ENCODE data around the gene TXNDC11.

Gene TXNDC11

GRCh38 chr16:11742536-11743307 lies at the start of gene TXNDC11:
TSS of gene TXNDC11 (minus strand) at chr16:11742857. CDS start at chr16:11742730, 127 bp downstream.
- TF ChIP-seq GATA3 (IDR thresholded peaks at IDR 0.05; ENCODE audit: low read depth, low read length) = no peak

GRCh38 chr16:11791144-11791828 lies 48.6 kb upstream of the TXNDC11 start:
- TF ChIP-seq GATA3 (IDR thresholded peaks at IDR 0.05; ENCODE audit: low read depth, low read length) (no peak), GATA2 (IDR thresholded peaks at IDR 0.05; ENCODE audit: low read depth, low read length) (no peak)

GRCh38 chr16:11788914-11789313 lies 46.3 kb upstream of the TXNDC11 start:
- TF ChIP-seq GATA3 (IDR thresholded peaks at IDR 0.05; ENCODE audit: low read depth, low read length) (no peak), GATA2 (IDR thresholded peaks at IDR 0.05; ENCODE audit: low read depth, low read length) (no peak)

- no peak for TF ChIP-seq GATA2 (IDR thresholded peaks at IDR 0.05; ENCODE audit: low read depth, low read length)
- no peak for TF ChIP-seq GATA3 (IDR thresholded peaks at IDR 0.05; ENCODE audit: low read depth, low read length)
Observed at GRCh38 chr16:11784038-11784369, 41.3 kb upstream of the TXNDC11 start.

- no peak for TF ChIP-seq GATA2 (IDR thresholded peaks at IDR 0.05; ENCODE audit: low read depth, low read length)
- no peak for TF ChIP-seq GATA3 (IDR thresholded peaks at IDR 0.05; ENCODE audit: low read depth, low read length)
Observed at GRCh38 chr16:11783319-11784037, 40.8 kb upstream of the TXNDC11 start.

- TF ChIP-seq GATA3 (IDR thresholded peaks at IDR 0.05; ENCODE audit: low read depth, low read length) (no peak), GATA2 (IDR thresholded peaks at IDR 0.05; ENCODE audit: low read depth, low read length) (no peak)
Observed at GRCh38 chr16:11781773-11782172, 39.1 kb upstream of the TXNDC11 start.

GRCh38 chr16:11780991-11781680 lies 38.5 kb upstream of the TXNDC11 start:
- TF ChIP-seq GATA3 (IDR thresholded peaks at IDR 0.05; ENCODE audit: low read depth, low read length) (no peak), GATA2 (IDR thresholded peaks at IDR 0.05; ENCODE audit: low read depth, low read length) (no peak)

- no peak for TF ChIP-seq GATA2 (IDR thresholded peaks at IDR 0.05; ENCODE audit: low read depth, low read length)
- no peak for TF ChIP-seq GATA3 (IDR thresholded peaks at IDR 0.05; ENCODE audit: low read depth, low read length)
Observed at GRCh38 chr16:11779074-11779473, 36.4 kb upstream of the TXNDC11 start.

- TF ChIP-seq GATA3 (IDR thresholded peaks at IDR 0.05; ENCODE audit: low read depth, low read length) = no peak
- no peak for TF ChIP-seq GATA2 (IDR thresholded peaks at IDR 0.05; ENCODE audit: low read depth, low read length)
Observed at GRCh38 chr16:11774065-11774626, 31.5 kb upstream of the TXNDC11 start.

- TF ChIP-seq GATA2 (IDR thresholded peaks at IDR 0.05; ENCODE audit: low read depth, low read length) = no peak
- TF ChIP-seq GATA3 (IDR thresholded peaks at IDR 0.05; ENCODE audit: low read depth, low read length) = no peak
Observed at GRCh38 chr16:11768849-11769248, 26.2 kb upstream of the TXNDC11 start.

- no peak for TF ChIP-seq GATA3 (IDR thresholded peaks at IDR 0.05; ENCODE audit: low read depth, low read length)
- no peak for TF ChIP-seq GATA2 (IDR thresholded peaks at IDR 0.05; ENCODE audit: low read depth, low read length)
Observed at GRCh38 chr16:11762431-11762830, 19.8 kb upstream of the TXNDC11 start.

GRCh38 chr16:11759997-11760396 lies 17.3 kb upstream of the TXNDC11 start:
- TF ChIP-seq GATA2 (IDR thresholded peaks at IDR 0.05; ENCODE audit: low read depth, low read length) = no peak
- no peak for TF ChIP-seq GATA3 (IDR thresholded peaks at IDR 0.05; ENCODE audit: low read depth, low read length)

- TF ChIP-seq GATA3 (IDR thresholded peaks at IDR 0.05; ENCODE audit: low read depth, low read length) (no peak), GATA2 (IDR thresholded peaks at IDR 0.05; ENCODE audit: low read depth, low read length) (no peak)
Observed at GRCh38 chr16:11759163-11759834, 16.6 kb upstream of the TXNDC11 start.

Data from SH-SY5Y (cell line).